Measurements from ENCODE around the gene FRMD3. TPM values are rescaled to one million over a fixed set of nuclear protein-coding genes. Genes with fewer than 3 reads are reported as not detected.

The FRMD3 gene
- total RNA-seq, 1 experiment from 2014 or later, result 3.9 TPM

DNA sequence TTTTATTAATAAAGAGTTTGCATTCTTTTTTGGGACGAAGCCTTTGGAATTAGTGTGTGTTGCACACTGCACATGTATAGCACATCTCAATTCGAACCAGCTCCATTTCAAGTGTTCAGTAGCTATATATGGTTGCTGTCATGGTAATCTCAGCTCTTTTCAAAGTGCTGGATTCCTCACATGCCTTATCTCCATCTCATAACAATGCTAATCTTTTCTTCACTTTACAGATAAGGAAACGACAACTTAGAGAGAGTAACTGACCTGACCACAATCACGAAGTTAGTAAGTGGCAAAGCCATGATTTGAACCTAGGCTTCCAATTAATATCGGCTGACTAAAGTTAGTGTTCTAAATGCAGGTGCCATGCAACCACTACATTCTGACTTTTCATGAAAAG is 270.5 kb downstream of the FRMD3 start:
- no peak overlapping the region for H3K9ac ChIP-seq (ENCODE audit: low read length)
- peaks cover 13% of the 10 kb centered on the region; the same call in 1 of the 2 replicates for H3K4me1 ChIP-seq (ENCODE audit: insufficient read depth, low read length)
- DNase-seq (no peak), ATAC-seq (no peak)
- ChIA-PET CTCF (no interaction called here), POLR2A (ENCODE audit: unreplicated experiment) (no interaction called here)
- H3K4me3 ChIP-seq (ENCODE audit: low read length), result no peak overlapping the region
- intact Hi-C loops (cut with micrococcal nuclease), result no loop called here
- H4K20me1 ChIP-seq (ENCODE audit: low read length), result no peaks in the 10 kb centered on the region
- no peak overlapping the region for H3K4me2 ChIP-seq (ENCODE audit: low read length)
- no peaks in the 10 kb centered on the region for H3K9me2 ChIP-seq (replicated peaks; ENCODE audit: low read length)
- BruUV-seq (replicated peaks), result no TSS peak
- H3K79me2 ChIP-seq (ENCODE audit: low read length), result no peaks in the 10 kb centered on the region
- no peak for TF ChIP-seq EZH2phosphoT487 (IDR thresholded peaks at IDR 0.05; ENCODE audit: borderline replicate concordance, low read length)
- no peak for TF ChIP-seq CTCF (conservative IDR thresholded peaks at IDR 0.05; ENCODE audit: low read depth, low read length)
- TF ChIP-seq EZH2 (IDR thresholded peaks at IDR 0.05; ENCODE audit: low read length, unreplicated experiment), result no peak
- no peaks in the 10 kb centered on the region for H3K36me3 ChIP-seq (ENCODE audit: low read depth, low read length)
- H3K9me3 ChIP-seq (ENCODE audit: low read length), result no peaks in the 10 kb centered on the region
- no peak overlapping the region for H2AFZ ChIP-seq (ENCODE audit: low read length)
- no peaks in the 10 kb centered on the region for H3F3A ChIP-seq (ENCODE audit: low read length, unreplicated experiment)
- H3K27me3 ChIP-seq (ENCODE audit: low read length), result no peaks in the 10 kb centered on the region
- no peak overlapping the region for H3K27ac ChIP-seq (ENCODE audit: low read length)

DNA sequence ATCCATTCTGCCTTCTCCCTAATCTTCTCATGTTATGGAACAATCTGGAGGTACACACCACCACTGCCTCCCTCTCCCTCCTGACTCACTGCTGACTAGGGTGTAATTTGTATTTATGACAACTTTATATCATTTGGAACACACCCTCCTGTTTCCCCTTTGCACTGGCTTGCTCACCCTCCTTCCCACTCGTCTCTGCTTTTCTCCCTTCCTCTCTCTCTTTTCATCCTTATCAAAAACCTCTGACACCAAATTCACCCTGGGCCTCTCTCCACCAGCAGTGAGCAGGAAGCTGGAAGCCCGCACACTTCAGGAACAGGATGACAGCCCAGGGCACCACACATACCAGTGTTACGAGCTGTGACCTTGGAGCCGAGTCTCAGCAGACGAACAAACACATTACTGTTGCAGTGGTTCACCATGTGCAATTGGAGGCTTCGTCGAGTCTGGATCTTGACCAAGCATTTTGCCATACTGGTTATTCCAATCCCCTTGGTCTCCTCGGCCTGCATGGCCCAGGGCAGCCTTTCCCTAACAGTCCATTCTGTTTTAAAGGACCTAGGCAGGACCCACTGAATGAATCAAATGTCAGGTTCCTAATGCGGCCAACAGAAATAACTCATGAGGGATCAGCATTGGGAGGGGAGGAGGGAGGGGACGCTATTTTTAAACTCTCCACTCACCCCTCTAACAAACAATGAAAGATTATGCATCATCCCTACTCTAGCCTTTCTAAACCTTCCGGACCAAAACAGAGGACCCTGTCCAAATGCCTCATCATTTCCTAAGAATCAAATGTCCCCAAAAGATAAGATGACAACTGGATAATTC is 271.3 kb downstream of the FRMD3 start:
- BruUV-seq (replicated peaks), result no TSS peak
- H3K79me2 ChIP-seq (ENCODE audit: low read length), result no peaks in the 10 kb centered on the region
- peak; percentile 48 for DNase-seq
- ATAC-seq, result peak; percentile 89
- H3K4me3 ChIP-seq (ENCODE audit: low read length), result peak overlapping the region; percentile 37; the same call in 1 of the 2 replicates
- intact Hi-C loops (cut with micrococcal nuclease), result no loop called here
- peak overlapping the region; percentile 31; the same call in 1 of the 2 replicates for H3K9ac ChIP-seq (ENCODE audit: low read length)
- no peaks in the 10 kb centered on the region for H3K9me3 ChIP-seq (ENCODE audit: low read length)
- H3K4me1 ChIP-seq (ENCODE audit: insufficient read depth, low read length), result peaks cover 13% of the 10 kb centered on the region; the same call in 1 of the 2 replicates
- ChIA-PET CTCF (interaction anchor here (0.9 kb wide), 1 partner anchor 67 kb away, joined by 4 read pairs; no protein-coding TSS in a partner anchor), POLR2A (ENCODE audit: unreplicated experiment) (no interaction called here)
- H3K9me2 ChIP-seq (replicated peaks; ENCODE audit: low read length), result no peaks in the 10 kb centered on the region
- H3K36me3 ChIP-seq (ENCODE audit: low read depth, low read length), result no peaks in the 10 kb centered on the region
- H3K4me2 ChIP-seq (ENCODE audit: low read length), result peak overlapping the region; percentile 69
- no peaks in the 10 kb centered on the region for H4K20me1 ChIP-seq (ENCODE audit: low read length)
- H3F3A ChIP-seq (ENCODE audit: low read length, unreplicated experiment), result no peaks in the 10 kb centered on the region
- H3K27ac ChIP-seq (ENCODE audit: low read length), result peak overlapping the region; percentile 72
- TF ChIP-seq CTCF (conservative IDR thresholded peaks at IDR 0.05; ENCODE audit: low read depth, low read length) (no peak), EZH2phosphoT487 (IDR thresholded peaks at IDR 0.05; ENCODE audit: borderline replicate concordance, low read length) (no peak), EZH2 (IDR thresholded peaks at IDR 0.05; ENCODE audit: low read length, unreplicated experiment) (no peak)
- H3K27me3 ChIP-seq (ENCODE audit: low read length), result no peaks in the 10 kb centered on the region
- H2AFZ ChIP-seq (ENCODE audit: low read length), result peak overlapping the region; percentile 47; the same call in 1 of the 2 replicates

DNA sequence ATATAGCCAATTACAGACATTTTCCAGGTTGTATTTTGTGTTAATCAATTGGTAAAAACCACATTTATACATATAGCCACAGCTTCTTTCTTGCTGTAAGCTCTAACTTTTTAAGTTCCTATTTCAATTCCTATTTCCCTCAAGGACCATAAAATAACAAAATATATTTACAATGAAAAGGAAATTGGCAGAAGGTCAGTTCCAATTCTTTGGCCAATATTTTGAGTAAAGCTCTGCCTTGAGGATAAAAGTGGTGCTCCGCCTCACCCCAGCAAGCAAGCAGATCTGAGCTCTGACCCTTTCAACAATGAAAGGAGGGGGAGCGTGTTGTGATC is 271.9 kb downstream of the FRMD3 start:
- Histone ChIP-seq H3K9me2 (replicated peaks; ENCODE audit: low read length) (no peaks in the 10 kb centered on the region), H3K27me3 (ENCODE audit: low read length) (no peaks in the 10 kb centered on the region), H3K9ac (ENCODE audit: low read length) (no peak overlapping the region), H2AFZ (ENCODE audit: low read length) (no peak overlapping the region), H3K27ac (ENCODE audit: low read length) (peak overlapping the region; percentile 72), H3K36me3 (ENCODE audit: low read depth, low read length) (no peaks in the 10 kb centered on the region), H4K20me1 (ENCODE audit: low read length) (no peaks in the 10 kb centered on the region), H3K9me3 (ENCODE audit: low read length) (no peaks in the 10 kb centered on the region), H3K4me2 (ENCODE audit: low read length) (peak overlapping the region; percentile 69), H3K79me2 (ENCODE audit: low read length) (no peaks in the 10 kb centered on the region), H3K4me3 (ENCODE audit: low read length) (no peak overlapping the region; the same call in 1 of the 2 replicates), H3F3A (ENCODE audit: low read length, unreplicated experiment) (no peaks in the 10 kb centered on the region), H3K4me1 (ENCODE audit: insufficient read depth, low read length) (peaks cover 13% of the 10 kb centered on the region; the same call in 1 of the 2 replicates)
- POLR2A ChIA-PET (ENCODE audit: unreplicated experiment), result no interaction called here
- DNase-seq (no peak), ATAC-seq (no peak)
- no TSS peak for BruUV-seq (replicated peaks)
- intact Hi-C loops (cut with micrococcal nuclease), result no loop called here
- CTCF ChIA-PET, result interaction anchor here (0.9 kb wide), 1 partner anchor 68 kb away, joined by 4 read pairs; no protein-coding TSS in a partner anchor
- TF ChIP-seq CTCF (conservative IDR thresholded peaks at IDR 0.05; ENCODE audit: low read depth, low read length), result no peak
- TF ChIP-seq EZH2 (IDR thresholded peaks at IDR 0.05; ENCODE audit: low read length, unreplicated experiment), result no peak
- TF ChIP-seq EZH2phosphoT487 (IDR thresholded peaks at IDR 0.05; ENCODE audit: borderline replicate concordance, low read length), result no peak
